Activated CD8-positive, alpha-beta T cell treated with anti-CD3 and anti-CD28 coated beads for 36 hours (primary cell): ENCODE results near the gene HGFAC. TPM values are rescaled to one million over a fixed set of nuclear protein-coding genes. Genes with fewer than 3 reads are reported as not detected.

Experiments used
- ATAC-seq: fragments of 200-7000 bp; cut with Tn5 transposase; one replicate; pipeline ENCODE4 v1.10.0; 2021; ENCODE audit warnings: mild to moderate bottlenecking, moderate library complexity
- CTCF ChIA-PET: fragments of 350-600 bp; sonication (Branson Sonifier 250); formaldehyde crosslinking; loops from one replicate; lab custom pipeline; 2021; ENCODE audit warnings: antibody characterized with exemption; lab: Charles Lee
- POLR2A ChIA-PET: fragments of 350-600 bp; sonication (Branson Sonifier 250); formaldehyde crosslinking; loops from one replicate; lab custom pipeline; 2021; ENCODE audit warnings: antibody characterized with exemption; lab: Charles Lee
- DNase-seq: peaks from one replicate; pipeline ENCODE4 v3.0.0-alpha.2; 2020
- H3K27ac Mint-ChIP-seq: one replicate; pipeline ENCODE4 v1.8.0; 2021; ENCODE audit warnings: mild to moderate bottlenecking, mixed read lengths
- H3K27me3 Mint-ChIP-seq: one replicate; pipeline ENCODE4 v1.8.0; 2021; ENCODE audit warnings: mixed read lengths
- H3K36me3 Mint-ChIP-seq: one replicate; pipeline ENCODE4 v1.8.0; 2021; ENCODE audit warnings: low read depth, mixed read lengths
- H3K4me1 Mint-ChIP-seq: one replicate; pipeline ENCODE4 v1.8.0; 2021; ENCODE audit warnings: low read depth, mixed read lengths
- H3K4me3 Mint-ChIP-seq: one replicate; pipeline ENCODE4 v1.8.0; 2021; ENCODE audit warnings: mild to moderate bottlenecking, moderate library complexity, mixed read lengths
- H3K9me3 Mint-ChIP-seq: one replicate; pipeline ENCODE4 v1.8.0; 2021; ENCODE audit warnings: mixed read lengths
- intact Hi-C: fragments of 100-400 bp; cut with micrococcal nuclease; formaldehyde crosslinking; loops from one replicate; pipeline ENCODE4 v1.10.0; 2022
- total RNA-seq, 2 experiments: library from RNA; stranded (reverse); gene quantifications; one replicate each; pipeline ENCODE4 v1.2.3, GENCODE V29; 2021
- TF ChIP-seq, protein P1 (sequence below): fragments of 200-600 bp; IDR thresholded peaks from one replicate; pipeline ENCODE4 v1.8.0; 2022; ENCODE audit warnings: antibody characterized with exemption, mild to moderate bottlenecking

HGFAC gene
- total RNA-seq, 2 experiments from 2014 or later: not detected

DNA sequence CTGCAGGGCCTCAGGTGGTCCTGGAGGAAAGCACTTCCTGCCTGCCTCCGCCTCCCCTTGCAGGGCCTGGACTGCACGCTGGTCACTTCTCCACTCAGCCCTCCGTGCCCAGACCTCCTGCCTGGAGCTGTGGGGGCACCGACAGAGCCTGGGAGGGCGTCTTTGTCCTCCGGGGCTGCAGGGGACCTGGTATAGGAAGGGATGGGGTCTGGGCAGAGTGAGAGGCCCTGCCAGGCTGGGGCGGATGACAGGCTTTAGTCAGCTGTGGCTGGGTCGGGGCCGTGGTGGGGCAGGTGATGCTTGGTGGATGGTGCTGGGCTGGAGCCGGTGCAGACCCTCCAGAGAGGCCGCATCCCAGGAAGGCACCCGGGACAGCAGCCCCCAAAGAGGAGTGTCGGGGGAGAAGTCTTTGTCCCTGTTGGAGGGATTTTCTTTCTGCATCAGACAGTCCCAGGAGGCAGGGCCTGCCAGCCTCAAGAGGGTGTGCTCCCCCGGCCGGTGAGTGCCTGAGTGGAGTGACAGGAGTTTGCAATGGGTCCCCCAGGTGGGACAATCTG lies 22.7 kb downstream of the HGFAC start:
- TF ChIP-seq, protein P1, sequence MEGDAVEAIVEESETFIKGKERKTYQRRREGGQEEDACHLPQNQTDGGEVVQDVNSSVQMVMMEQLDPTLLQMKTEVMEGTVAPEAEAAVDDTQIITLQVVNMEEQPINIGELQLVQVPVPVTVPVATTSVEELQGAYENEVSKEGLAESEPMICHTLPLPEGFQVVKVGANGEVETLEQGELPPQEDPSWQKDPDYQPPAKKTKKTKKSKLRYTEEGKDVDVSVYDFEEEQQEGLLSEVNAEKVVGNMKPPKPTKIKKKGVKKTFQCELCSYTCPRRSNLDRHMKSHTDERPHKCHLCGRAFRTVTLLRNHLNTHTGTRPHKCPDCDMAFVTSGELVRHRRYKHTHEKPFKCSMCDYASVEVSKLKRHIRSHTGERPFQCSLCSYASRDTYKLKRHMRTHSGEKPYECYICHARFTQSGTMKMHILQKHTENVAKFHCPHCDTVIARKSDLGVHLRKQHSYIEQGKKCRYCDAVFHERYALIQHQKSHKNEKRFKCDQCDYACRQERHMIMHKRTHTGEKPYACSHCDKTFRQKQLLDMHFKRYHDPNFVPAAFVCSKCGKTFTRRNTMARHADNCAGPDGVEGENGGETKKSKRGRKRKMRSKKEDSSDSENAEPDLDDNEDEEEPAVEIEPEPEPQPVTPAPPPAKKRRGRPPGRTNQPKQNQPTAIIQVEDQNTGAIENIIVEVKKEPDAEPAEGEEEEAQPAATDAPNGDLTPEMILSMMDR: no peak
- ChIA-PET POLR2A (no interaction called here), CTCF (no interaction called here)
- no peak for DNase-seq
- Mint-ChIP-seq H3K9me3 (no peaks in the 10 kb centered on the region), H3K27ac (no peak overlapping the region), H3K36me3 (no peaks in the 10 kb centered on the region), H3K4me1 (no peaks in the 10 kb centered on the region), H3K27me3 (peaks cover 10% of the 10 kb centered on the region), H3K4me3 (no peak overlapping the region)
- intact Hi-C loops: no loop called here
- ATAC-seq: no peak

DNA sequence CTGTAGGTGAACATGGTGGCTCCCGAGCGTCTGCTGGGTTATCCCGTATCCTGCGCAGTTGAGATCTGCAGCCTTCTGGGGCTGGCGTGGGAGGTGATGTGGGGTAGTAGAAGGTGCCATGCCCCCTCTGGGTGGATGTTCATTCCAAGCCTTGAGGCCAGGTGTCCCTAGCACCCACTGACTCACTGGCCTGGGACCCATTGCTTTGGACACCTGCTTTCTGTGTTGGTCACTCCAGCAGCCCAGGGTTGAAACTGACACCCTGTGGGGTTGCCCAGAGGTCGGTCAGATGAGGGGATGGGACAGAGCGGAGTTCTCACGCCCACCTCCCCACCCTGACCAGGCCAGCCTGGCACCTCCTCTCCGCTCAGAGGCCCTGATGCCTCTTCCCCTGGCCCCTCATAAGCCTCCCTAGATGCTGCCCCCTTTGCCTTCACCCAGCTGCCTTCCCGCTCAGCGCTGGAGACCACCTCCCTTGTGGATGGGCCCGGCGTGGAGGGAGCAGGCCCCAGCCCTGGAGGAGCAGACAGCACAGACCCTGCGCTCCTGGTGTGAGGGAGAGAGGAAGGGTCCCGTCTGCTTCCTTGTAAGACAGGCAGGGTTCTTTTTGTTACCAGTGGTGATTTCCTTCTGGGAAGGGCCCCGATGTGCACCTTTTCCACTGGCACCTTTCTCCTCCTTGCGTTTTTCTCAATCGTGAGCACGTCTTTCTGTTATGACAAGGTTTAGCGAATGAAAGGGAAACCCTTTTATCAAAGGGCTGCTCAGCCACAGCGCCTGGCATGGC lies 23.3 kb downstream of the HGFAC start:
- H3K4me3 Mint-ChIP-seq: no peak overlapping the region
- TF ChIP-seq, protein P1: no peak
- no peak for ATAC-seq
- H3K9me3 Mint-ChIP-seq: no peaks in the 10 kb centered on the region
- no peaks in the 10 kb centered on the region for H3K36me3 Mint-ChIP-seq
- no peak overlapping the region for H3K27ac Mint-ChIP-seq
- no peaks in the 10 kb centered on the region for H3K4me1 Mint-ChIP-seq
- intact Hi-C loops: no loop called here
- ChIA-PET POLR2A (no interaction called here), CTCF (no interaction called here)
- no peak for DNase-seq
- peaks cover 9% of the 10 kb centered on the region for H3K27me3 Mint-ChIP-seq

DNA sequence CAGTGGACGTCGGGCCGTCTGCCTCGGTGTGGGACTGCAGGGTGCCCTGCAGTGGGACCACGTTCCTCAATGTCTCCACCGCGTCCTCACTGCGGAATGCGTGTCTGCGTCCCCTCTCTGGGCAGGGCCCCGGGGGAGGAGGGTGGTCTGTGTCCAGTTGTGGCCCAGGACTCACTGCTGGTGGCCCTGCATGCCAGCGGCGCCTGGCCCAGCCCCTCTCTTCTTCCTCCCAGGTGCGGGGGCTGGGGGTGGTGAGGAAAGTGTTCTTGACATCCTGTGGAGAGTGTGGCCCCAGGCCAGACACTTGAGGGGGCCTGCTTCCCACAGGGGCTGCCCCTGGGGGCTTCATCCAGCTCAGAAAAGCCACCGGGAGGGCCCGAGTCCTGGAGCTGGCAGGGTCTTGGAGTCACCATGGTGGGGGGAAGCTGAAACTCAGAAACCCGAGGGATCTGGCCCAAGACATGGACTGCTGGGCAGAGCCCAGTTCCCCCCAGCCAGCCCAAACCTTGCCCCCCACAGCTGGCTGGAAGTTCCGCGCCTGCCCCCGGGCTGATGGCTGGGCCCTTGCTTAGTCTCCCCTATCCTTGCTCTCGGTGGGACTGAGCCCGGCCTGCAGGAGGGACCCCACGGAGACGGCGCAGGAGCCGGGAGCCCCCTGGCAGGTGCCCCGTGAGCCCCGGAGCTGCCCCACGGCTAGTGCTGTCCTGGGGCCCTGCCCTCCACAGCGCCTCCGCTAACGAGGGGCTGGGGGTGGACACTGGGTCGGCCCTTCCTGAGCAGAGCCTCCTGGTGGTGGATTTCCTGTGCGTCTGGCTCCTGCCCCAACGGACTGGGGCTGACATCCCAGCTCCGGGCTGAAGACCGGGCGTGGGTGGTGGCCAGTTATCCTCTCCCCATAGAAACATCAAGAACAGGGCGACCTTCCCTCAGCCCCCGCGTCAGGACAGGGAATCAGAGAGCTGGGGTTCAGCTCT lies 24.2 kb downstream of the HGFAC start:
- CTCF ChIA-PET: no interaction called here
- Mint-ChIP-seq H3K27me3 (peaks cover 8% of the 10 kb centered on the region), H3K4me3 (no peak overlapping the region), H3K36me3 (no peaks in the 10 kb centered on the region), H3K4me1 (no peaks in the 10 kb centered on the region), H3K27ac (no peak overlapping the region), H3K9me3 (no peaks in the 10 kb centered on the region)
- POLR2A ChIA-PET: no interaction called here
- ATAC-seq (no peak), DNase-seq (no peak)
- TF ChIP-seq, protein P1: no peak
- intact Hi-C loops: no loop called here

DNA sequence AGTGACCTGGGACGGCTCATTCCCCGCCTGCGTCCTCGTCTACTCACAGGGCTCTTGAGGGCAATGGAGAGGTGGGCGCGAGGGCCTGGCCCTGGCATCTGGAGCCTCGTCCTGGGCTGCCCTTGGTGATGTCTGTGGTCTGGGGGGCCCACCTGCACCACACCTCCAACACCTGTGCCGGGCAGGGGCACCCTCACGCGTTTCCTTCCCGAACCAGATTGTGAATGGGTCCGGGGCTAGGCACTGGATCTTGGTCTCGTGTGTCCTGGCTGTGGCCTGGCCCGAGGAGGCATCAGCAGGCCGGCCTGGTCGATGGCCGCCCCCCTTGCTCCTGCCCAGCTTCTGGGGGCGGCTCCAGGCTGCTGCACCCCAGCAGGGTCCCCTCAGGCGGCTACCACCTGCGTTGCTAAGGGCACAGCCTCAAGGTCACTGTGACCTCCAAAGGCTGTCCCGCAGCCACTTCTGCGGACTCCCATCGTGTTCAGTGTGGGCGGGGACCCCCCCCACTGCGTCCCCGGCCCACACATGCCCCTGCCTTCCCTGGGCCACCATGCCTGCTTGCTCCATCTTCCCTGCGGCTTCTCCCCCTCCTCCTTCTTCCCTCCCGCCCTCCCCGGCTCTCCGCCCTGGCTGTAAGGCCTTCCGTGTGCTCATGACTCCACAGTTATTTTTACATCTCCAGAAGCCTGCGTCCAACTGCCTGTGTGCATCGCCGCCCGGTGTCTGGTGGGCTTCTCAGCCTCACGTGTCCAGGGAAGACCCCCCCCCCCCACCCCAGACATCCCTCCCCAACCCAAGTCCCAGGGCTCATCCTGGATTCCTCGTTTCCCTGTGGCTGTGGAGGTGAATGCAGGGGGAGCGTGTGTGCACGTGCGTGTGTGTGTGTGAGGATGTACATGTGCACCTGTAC lies 25.2 kb downstream of the HGFAC start:
- no peaks in the 10 kb centered on the region for H3K9me3 Mint-ChIP-seq
- peaks cover 8% of the 10 kb centered on the region for H3K27me3 Mint-ChIP-seq
- ChIA-PET CTCF (no interaction called here), POLR2A (no interaction called here)
- no peak overlapping the region for H3K27ac Mint-ChIP-seq
- intact Hi-C loops: no loop called here
- TF ChIP-seq, protein P1: no peak
- ATAC-seq (no peak), DNase-seq (no peak)
- H3K4me1 Mint-ChIP-seq: no peaks in the 10 kb centered on the region
- no peak overlapping the region for H3K4me3 Mint-ChIP-seq
- no peaks in the 10 kb centered on the region for H3K36me3 Mint-ChIP-seq
